A549 (cell line): Measurements from ENCODE around the gene SARS1. TPM values are rescaled to one million over a fixed set of nuclear protein-coding genes. Genes with fewer than 3 reads are reported as not detected.

Experiments
- ATAC-seq, 2 experiments: fragments of 200-7000 bp in 1 of 2; fragments of >200 bp in 1 of 2; cut with Nextera tagmentation in 1 of 2; cut with Tn5 transposase in 1 of 2; 3 replicates each; pipeline versions ENCODE4 v1.8.0 to v1.9.1; 2018 to 2020; ENCODE audit warnings: mild to moderate bottlenecking in 1 of 2, moderate library complexity in 1 of 2
- CTCF ChIA-PET: fragments of 300-600 bp; sonication (Branson Sonifier 250); formaldehyde crosslinking; extraction: SDS; loops from one replicate; lab custom pipeline; 2021; ENCODE audit warnings: antibody characterized with exemption, inconsistent platforms; lab: Yijun Ruan, JAX
- POLR2A ChIA-PET: fragments of 350-600 bp; formaldehyde crosslinking; extraction: SDS; loops from one replicate; lab custom pipeline; 2021; ENCODE audit warnings: antibody characterized with exemption, inconsistent platforms; lab: Yijun Ruan, JAX
- DNase-seq, 2 experiments: peaks; one replicate each; pipeline versions ENCODE4 v3.0.0 to v3.0.0-alpha.2; 2011 to 2016; ENCODE audit warnings: low read depth in 1 of 2, low spot score in 1 of 2
- FAIRE-seq: peaks from 2 replicates; lab custom pipeline; 2011; peaks lifted over from hg19 to GRCh38; lab: Jason Lieb, UNC
- H3K27ac ChIP-seq, 2 experiments: fragments of >200 bp; sonication (Bioruptor Twin); formaldehyde crosslinking; 3 replicates each; pipeline ENCODE4 v1.5.1; 2016 to 2017
- H3K4me1 ChIP-seq: fragments of >200 bp; sonication (Bioruptor Twin); formaldehyde crosslinking; 3 replicates; pipeline ENCODE4 v1.6.1; 2016
- H3K4me2 ChIP-seq: fragments of >200 bp; sonication (Bioruptor Twin); formaldehyde crosslinking; 3 replicates; pipeline ENCODE4 v1.6.1; 2016
- H3K4me3 ChIP-seq: fragments of >200 bp; sonication (Bioruptor Twin); formaldehyde crosslinking; 3 replicates; pipeline ENCODE4 v1.5.1; 2016
- H3K9me3 ChIP-seq: fragments of >200 bp; sonication (Bioruptor Twin); formaldehyde crosslinking; 3 replicates; pipeline ENCODE4 v1.6.1; 2016
- BCL3 ChIP-seq: fragments of >200 bp; sonication (Bioruptor Twin); formaldehyde crosslinking; IDR thresholded peaks from 3 replicates; pipeline ENCODE4 v1.6.1; 2016
- BHLHE40 ChIP-seq: IDR thresholded peaks from 2 replicates; pipeline ENCODE4 v1.6.1; 2012; ENCODE audit warnings: low read depth, low read length, inconsistent platforms
- CTCF ChIP-seq: fragments of >200 bp; sonication (Bioruptor Twin); formaldehyde crosslinking; IDR thresholded peaks from 3 replicates; pipeline ENCODE4 v1.5.1; 2016
- E2F6 ChIP-seq: IDR thresholded peaks from 2 replicates; pipeline ENCODE4 v1.6.1; 2012; ENCODE audit warnings: low read depth, borderline replicate concordance
- ELK1 ChIP-seq: fragments of 150-350 bp; IDR thresholded peaks from 2 replicates; pipeline ENCODE4 v1.6.1; 2014; ENCODE audit warnings: low read depth, mild to moderate bottlenecking, low read length
- FOSB ChIP-seq: fragments of 250-450 bp; sonication (Bioruptor Pico); IDR thresholded peaks from 2 replicates; pipeline ENCODE4 v1.5.0; 2020; ENCODE audit warnings: mild to moderate bottlenecking, moderate library complexity
- FOSL2 ChIP-seq, 2 experiments: fragments of 450-650 bp in 1 of 2; fragments of >200 bp in 1 of 2; sonication (Bioruptor Twin) in 1 of 2; formaldehyde crosslinking; IDR thresholded peaks; 2 replicates each; pipeline versions ENCODE4 v1.5.0 to v1.6.1; 2016 to 2020; ENCODE audit warnings: mild to moderate bottlenecking in 1 of 2, moderate library complexity in 1 of 2
- FOXS1 ChIP-seq: fragments of 250-450 bp; sonication (Bioruptor Pico); IDR thresholded peaks from 2 replicates; pipeline ENCODE4 v1.5.0; 2020; ENCODE audit warnings: mild to moderate bottlenecking, moderate library complexity
- HEYL ChIP-seq: fragments of 250-450 bp; sonication (Bioruptor Pico); IDR thresholded peaks from 2 replicates; pipeline ENCODE4 v1.8.0; 2021; ENCODE audit warnings: mild to moderate bottlenecking, moderate library complexity
- HOXA7 ChIP-seq: fragments of 250-450 bp; sonication (Bioruptor Pico); IDR thresholded peaks from 2 replicates; pipeline ENCODE4 v1.5.0; 2020; ENCODE audit warnings: mild to moderate bottlenecking, moderate library complexity
- MAFK ChIP-seq: fragments of 450-650 bp; IDR thresholded peaks from 2 replicates; pipeline ENCODE4 v1.6.1; 2014; ENCODE audit not compliant: partially characterized antibody
- MAX ChIP-seq: IDR thresholded peaks from 2 replicates; pipeline ENCODE4 v1.6.1; 2012
- NFE2L2 ChIP-seq: fragments of 150-350 bp; conservative IDR thresholded peaks from 2 replicates; pipeline ENCODE4 v1.6.1; 2014; ENCODE audit warnings: low read length
- NPAS2 ChIP-seq: fragments of 250-450 bp; sonication (Bioruptor Pico); IDR thresholded peaks from 2 replicates; pipeline ENCODE4 v1.8.0; 2022; ENCODE audit warnings: mild to moderate bottlenecking, moderate library complexity, borderline replicate concordance
- POLR2AphosphoS2 ChIP-seq: conservative IDR thresholded peaks from 2 replicates; pipeline ENCODE4 v1.6.1; 2012; ENCODE audit warnings: low read length, improper control_type of control experiment, inconsistent platforms
- RARB ChIP-seq: fragments of 250-450 bp; sonication (Bioruptor Pico); IDR thresholded peaks from 2 replicates; pipeline ENCODE4 v1.8.0; 2021; ENCODE audit warnings: mild to moderate bottlenecking, moderate library complexity
- SREBF2 ChIP-seq: fragments of 450-650 bp; IDR thresholded peaks from 2 replicates; pipeline ENCODE4 v1.6.1; 2014; ENCODE audit warnings: mild to moderate bottlenecking, moderate library complexity
- TFCP2L1 ChIP-seq: fragments of 250-450 bp; sonication (Bioruptor Pico); IDR thresholded peaks from 2 replicates; pipeline ENCODE4 v1.5.0; 2021; ENCODE audit warnings: mild to moderate bottlenecking
- USF2 ChIP-seq: fragments of 450-650 bp; IDR thresholded peaks from 2 replicates; pipeline ENCODE4 v1.6.1; 2014; ENCODE audit warnings: antibody characterized with exemption
- ZC3H11A ChIP-seq: fragments of 450-650 bp; IDR thresholded peaks from 2 replicates; pipeline ENCODE4 v1.6.1; 2014; ENCODE audit warnings: antibody characterized with exemption, mild to moderate bottlenecking
- WGBS: methylation state at CpG from one replicate; pipeline ENCODE4 v1.1.6; 2017; ENCODE audit errors: missing lambda C conversion rate; 5-methylcytosine and 5-hydroxymethylcytosine counted together
- polyA plus RNA-seq, 4 experiments: library from polyadenylated mRNA; depleted of rRNA in 3 of 4; stranded (reverse); fragments of >200 nt; fragmentation: RNase III in 1 of 4; extraction: RNeasy Plus Mini Kit Qiagen cat#74134 plus additional on column Dnase treatment in 1 of 4; gene quantifications; 2 replicates in 3 of 4; 3 replicates in 1 of 4; pipeline ENCODE4 v1.2.3, GENCODE V29; 2011 to 2017

SARS1 gene
- polyA plus RNA-seq, 2 of the 4 experiments (the other 2 are of a cell fraction), result 103 to 152 TPM

GRCh38 chr1:109197158-109198042, 16.3 kb upstream of the SARS1 start (continued):
- TF ChIP-seq ELK1 (no peak), MAFK (peak; percentile 10), FOXS1 (CRISPR knock-in tag) (no peak), SREBF2 (no peak), MAX (0 out of 2 replicates have a peak, but pooled peaks have one; percentile 34)

- peak overlapping the region; percentile 57 for H3K4me2 ChIP-seq
- ChIA-PET POLR2A (interaction anchor here (0.5 to 1.6 kb wide), 5 partner anchors 16 to 98 kb away, joined by 4 to 8 read pairs (median 5); partner anchors contain the start of gene SARS1), CTCF (interaction anchor here (1.0 to 2.3 kb wide), 5 partner anchors 15 to 109 kb away, joined by 3 to 18 read pairs (median 6); a partner anchor contains a TSS)
- peak overlapping the region; percentile 69 to 85 for H3K27ac ChIP-seq
- peak; percentile 51 to 60 for DNase-seq
- H3K9me3 ChIP-seq, result no peaks in the 10 kb centered on the region
- H3K4me3 ChIP-seq, result no peak overlapping the region
- no peak for FAIRE-seq
- peaks cover 33% of the 10 kb centered on the region for H3K4me1 ChIP-seq
- peak; percentile 69 to 76 for ATAC-seq
- 55% methylated on average over 6 of the region's 6 CpGs for WGBS
- TF ChIP-seq MAFK (peak; percentile 44), NFE2L2 (0 out of 2 replicates have a peak, but pooled peaks have one; percentile 56), FOSL2 (IDR thresholded peaks at IDR 0.05) (no peak), FOSL2 (CRISPR knock-in tag; IDR thresholded peaks at IDR 0.05) (peak; percentile 51), FOXS1 (CRISPR knock-in tag) (no peak)
Measured at GRCh38 chr1:109198043-109198695, 15.5 kb upstream of the SARS1 start.

GRCh38 chr1:109198745-109199144, 15.0 kb upstream of the SARS1 start:
- CTCF ChIA-PET, result interaction anchor here (0.5 to 2.3 kb wide), 6 partner anchors 11 to 142 kb away, joined by 3 to 18 read pairs (median 4); a partner anchor contains a TSS
- H3K27ac ChIP-seq, result peak overlapping the region; percentile 69 to 85
- no peak for FAIRE-seq
- peak overlapping the region; percentile 57 for H3K4me2 ChIP-seq
- H3K9me3 ChIP-seq, result no peaks in the 10 kb centered on the region
- no peak for DNase-seq
- POLR2A ChIA-PET, result interaction anchor here (0.7 to 1.6 kb wide), 3 partner anchors 16 to 99 kb away, joined by 4 to 8 read pairs (median 6); partner anchors contain the start of gene SARS1
- ATAC-seq, result no peak
- H3K4me3 ChIP-seq, result no peak overlapping the region
- WGBS, result 91% methylated on average over 4 of the region's 4 CpGs
- H3K4me1 ChIP-seq, result peaks cover 33% of the 10 kb centered on the region
- no peak for TF ChIP-seq RARB
- no peak for TF ChIP-seq FOSB
- no peak for TF ChIP-seq BHLHE40
- no peak for TF ChIP-seq HEYL (CRISPR knock-in tag)
- no peak for TF ChIP-seq E2F6
- TF ChIP-seq CTCF, result no peak
- TF ChIP-seq BCL3, result no peak
- no peak for TF ChIP-seq POLR2AphosphoS2
- no peak for TF ChIP-seq USF2
- no peak for TF ChIP-seq TFCP2L1 (CRISPR knock-in tag)
- TF ChIP-seq NPAS2, result no peak
- TF ChIP-seq HOXA7 (CRISPR knock-in tag), result no peak
- TF ChIP-seq ZC3H11A, result no peak
- TF ChIP-seq, all 56 proteins: peak for 0
